BJ (cell line): ENCODE measurements around the gene S1PR3. TPM values are rescaled to one million over a fixed set of nuclear protein-coding genes. Genes with fewer than 3 reads are reported as not detected.

Experiments
- CTCF ChIA-PET: fragments of 350-600 bp; formaldehyde crosslinking; extraction: SDS; loops from one replicate; lab custom pipeline; 2021; ENCODE audit warnings: antibody characterized with exemption, inconsistent platforms; lab: Yijun Ruan, JAX
- POLR2A ChIA-PET: fragments of 300-600 bp; sonication (Branson Sonifier 250); formaldehyde crosslinking; extraction: SDS; loops from one replicate; lab custom pipeline; 2021; ENCODE audit warnings: antibody characterized with exemption; lab: Charles Lee
- DNase-seq: peaks from one replicate; pipeline ENCODE4 v3.0.0-alpha.2; 2011; ENCODE audit warnings: low read depth
- H3K27me3 ChIP-seq: 2 replicates; pipeline ENCODE4 v1.6.0; 2011; ENCODE audit warnings: low read length; ENCODE audit not compliant: control insufficient read depth, insufficient read depth
- H3K36me3 ChIP-seq: 2 replicates; pipeline ENCODE4 v1.5.1; 2011; ENCODE audit warnings: low read length; ENCODE audit not compliant: control insufficient read depth, insufficient read depth
- H3K4me3 ChIP-seq: 2 replicates; pipeline ENCODE4 v1.5.1; 2011; ENCODE audit warnings: low read depth, mild to moderate bottlenecking, control low read depth, low read length
- CTCF ChIP-seq: IDR thresholded peaks from 2 replicates; pipeline ENCODE4 v1.5.1; 2011; ENCODE audit warnings: low read depth, mild to moderate bottlenecking, control low read depth, inconsistent platforms, low read length, moderate library complexity; ENCODE audit not compliant: insufficient read depth
- polyA plus RNA-seq: library from polyadenylated mRNA; depleted of rRNA; stranded (reverse); fragments of >200 nt; gene quantifications from 2 replicates; pipeline ENCODE4 v1.2.3, GENCODE V29; 2011

The S1PR3 gene
- polyA plus RNA-seq, 1 experiment = 20.3 TPM

GRCh38 chr9:88993327-88993726 is 2.1 kb downstream of the S1PR3 start:
- no peak for DNase-seq
- TF ChIP-seq CTCF = no peak
- peaks cover 14% of the 10 kb centered on the region for H3K36me3 ChIP-seq
- H3K4me3 ChIP-seq = peak overlapping the region; percentile 80
- CTCF ChIA-PET = no interaction called here
- POLR2A ChIA-PET = interaction anchor here (0.5 kb wide), 1 partner anchor 430 kb away, joined by 3 read pairs; no protein-coding TSS in a partner anchor
- H3K27me3 ChIP-seq = no peaks in the 10 kb centered on the region

- CTCF ChIA-PET = interaction anchor here (0.9 to 1.3 kb wide), 3 partner anchors 27 to 398 kb away, joined by 3 to 4 read pairs (median 3); no protein-coding TSS in a partner anchor
These were observed 2.7 kb downstream of the S1PR3 start for GRCh38 chr9:88993871-88994460.

GRCh38 chr9:88994469-88995199 is 3.4 kb downstream of the S1PR3 start:
- Histone ChIP-seq H3K36me3 (peaks cover 14% of the 10 kb centered on the region), H3K4me3 (peak overlapping the region; percentile 80), H3K27me3 (no peaks in the 10 kb centered on the region)
- POLR2A ChIA-PET = interaction anchor here (0.6 kb wide), 1 partner anchor 185 kb away, joined by 4 read pairs; no protein-coding TSS in a partner anchor
- TF ChIP-seq CTCF = no peak
- CTCF ChIA-PET = interaction anchor here (0.9 to 1.3 kb wide), 3 partner anchors 26 to 399 kb away, joined by 3 to 4 read pairs (median 3); no protein-coding TSS in a partner anchor
- DNase-seq = peak; percentile 31

More at GRCh38 chr9:88993871-88994460, 2.7 kb downstream of the S1PR3 start:
- no peak for DNase-seq
- Histone ChIP-seq H3K4me3 (peak overlapping the region; percentile 80), H3K36me3 (peaks cover 14% of the 10 kb centered on the region), H3K27me3 (no peaks in the 10 kb centered on the region)
- TF ChIP-seq CTCF = no peak
- POLR2A ChIA-PET = interaction anchor here (0.5 kb wide), 1 partner anchor 430 kb away, joined by 3 read pairs; no protein-coding TSS in a partner anchor

- Histone ChIP-seq H3K27me3 (no peaks in the 10 kb centered on the region), H3K36me3 (peaks cover 16% of the 10 kb centered on the region), H3K4me3 (no peak overlapping the region; the same call in 1 of the 2 replicates)
- DNase-seq = no peak
- ChIA-PET POLR2A (interaction anchor here (0.6 kb wide), 1 partner anchor 186 kb away, joined by 4 read pairs; no protein-coding TSS in a partner anchor), CTCF (interaction anchor here (0.6 to 1.3 kb wide), 3 partner anchors 177 to 399 kb away, joined by 3 to 4 read pairs (median 3); no protein-coding TSS in a partner anchor)
- no peak for TF ChIP-seq CTCF
These were observed 3.9 kb downstream of the S1PR3 start for GRCh38 chr9:88995200-88995577.

GRCh38 chr9:88995627-88996026 is 4.4 kb downstream of the S1PR3 start:
- DNase-seq = no peak
- Histone ChIP-seq H3K4me3 (no peak overlapping the region), H3K27me3 (no peaks in the 10 kb centered on the region), H3K36me3 (peaks cover 18% of the 10 kb centered on the region)
- TF ChIP-seq CTCF = no peak
- ChIA-PET CTCF (interaction anchor here (0.6 to 1.3 kb wide), 2 partner anchors 345 to 400 kb away, joined by 3 read pairs; no protein-coding TSS in a partner anchor), POLR2A (interaction anchor here (0.6 kb wide), 1 partner anchor 186 kb away, joined by 4 read pairs; no protein-coding TSS in a partner anchor)
